GM04503 (cell line): ENCODE measurements around the gene PTPA.

Experiments
- DNase-seq: peaks from one replicate; pipeline ENCODE4 v3.0.0-alpha.2; 2012; ENCODE audit warnings: low read depth

Gene PTPA

GRCh38 chr9:129081388-129081904, 29.8 kb upstream of the PTPA start:
- DNase-seq = no peak

GRCh38 chr9:129084087-129084486, 27.1 kb upstream of the PTPA start:
- no peak for DNase-seq

- DNase-seq = no peak
Observed at GRCh38 chr9:129089246-129089645, 22.0 kb upstream of the PTPA start.

- no peak for DNase-seq
Observed at GRCh38 chr9:129093602-129094386, 17.4 kb upstream of the PTPA start.

- no peak for DNase-seq
Observed at GRCh38 chr9:129094387-129095169, 16.6 kb upstream of the PTPA start.

- DNase-seq = no peak
Observed at GRCh38 chr9:129095170-129095667, 16.0 kb upstream of the PTPA start.

- DNase-seq = no peak
Observed at GRCh38 chr9:129095908-129096307, 15.3 kb upstream of the PTPA start.

GRCh38 chr9:129097671-129098306, 13.4 kb upstream of the PTPA start:
- DNase-seq = no peak

GRCh38 chr9:129098328-129098727, 12.9 kb upstream of the PTPA start:
- DNase-seq = no peak

- no peak for DNase-seq
Observed at GRCh38 chr9:129100383-129101169, 10.6 kb upstream of the PTPA start.

GRCh38 chr9:129101279-129101678, 9.9 kb upstream of the PTPA start:
- no peak for DNase-seq

- no peak for DNase-seq
Observed at GRCh38 chr9:129102095-129102525, 9.1 kb upstream of the PTPA start.

- no peak for DNase-seq
Observed at GRCh38 chr9:129102791-129103594, 8.2 kb upstream of the PTPA start.

- DNase-seq = no peak
Observed at GRCh38 chr9:129103595-129103965, 7.6 kb upstream of the PTPA start.

GRCh38 chr9:129104051-129104450, 7.2 kb upstream of the PTPA start:
- no peak for DNase-seq

GRCh38 chr9:129105857-129106694, 5.1 kb upstream of the PTPA start:
- no peak for DNase-seq

GRCh38 chr9:129107651-129108050, 3.6 kb upstream of the PTPA start:
- DNase-seq = no peak

GRCh38 chr9:129108083-129108804, 3.0 kb upstream of the PTPA start:
- DNase-seq = no peak
